HG03469 (cell line): ENCODE measurements around the gene FAP.

ENCODE experiments used
- ATAC-seq: cut with Tn5 transposase; IDR thresholded peaks from one replicate; pipeline ENCODE4 v1.9.1; 2021; ENCODE audit warnings: mild to moderate bottlenecking, moderate library complexity, moderate number of reproducible peaks; ENCODE audit not compliant: unreplicated experiment

Gene FAP

DNA sequence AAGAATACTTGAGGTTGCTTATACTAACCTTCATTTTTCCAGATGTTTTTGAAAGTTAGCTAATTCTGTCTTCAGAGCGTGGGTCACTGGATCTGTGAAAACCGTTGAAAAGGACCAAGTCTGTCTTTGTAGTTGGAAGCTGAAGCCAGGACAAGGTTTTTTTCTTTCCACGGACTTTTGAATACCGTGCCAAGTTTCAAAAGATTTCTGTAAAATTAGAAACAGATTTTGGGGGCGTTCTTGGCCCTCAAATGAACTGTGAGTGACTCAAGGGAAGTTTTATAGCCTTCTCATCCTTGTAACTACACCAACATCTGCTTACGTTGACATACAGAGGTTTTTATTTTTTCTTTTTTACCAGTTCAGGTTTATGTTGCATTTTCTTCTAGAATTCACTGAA, at the start of gene FAP:
TSS of gene FAP (minus strand) at position 152 of the 400 bp plus-strand sequence. CDS start at position 34, 118 bp downstream.
- no peak for ATAC-seq

GRCh38 chr2:162291748-162292147, 48.5 kb upstream of the FAP start:
- ATAC-seq = no peak

GRCh38 chr2:162282765-162283425, 39.6 kb upstream of the FAP start:
- no peak for ATAC-seq

- no peak for ATAC-seq
Observed at GRCh38 chr2:162280654-162281053, 37.4 kb upstream of the FAP start.

- ATAC-seq = no peak
Observed at GRCh38 chr2:162277381-162277780, 34.1 kb upstream of the FAP start.

- ATAC-seq = no peak
Observed at GRCh38 chr2:162267996-162268395, 24.8 kb upstream of the FAP start.

DNA sequence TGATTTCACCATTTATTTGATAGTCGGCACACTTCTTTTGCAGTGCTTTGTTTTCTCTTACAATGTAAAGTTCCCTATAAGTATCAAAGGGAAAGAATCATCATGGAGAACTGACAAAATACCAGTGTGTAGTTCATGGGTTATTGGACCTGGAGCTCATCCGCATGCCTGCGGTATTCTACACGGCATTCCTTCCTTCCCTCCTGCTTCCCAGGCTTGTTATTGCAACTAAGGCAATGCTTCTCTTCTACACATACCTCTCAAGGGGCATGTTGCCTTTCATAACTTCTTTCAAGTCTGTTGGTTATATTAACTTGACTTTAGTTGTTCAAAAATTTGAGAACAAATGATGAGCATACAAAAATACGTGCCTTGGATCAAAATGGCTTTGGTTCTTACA, 24.3 kb upstream of the FAP start:
- no peak for ATAC-seq

DNA sequence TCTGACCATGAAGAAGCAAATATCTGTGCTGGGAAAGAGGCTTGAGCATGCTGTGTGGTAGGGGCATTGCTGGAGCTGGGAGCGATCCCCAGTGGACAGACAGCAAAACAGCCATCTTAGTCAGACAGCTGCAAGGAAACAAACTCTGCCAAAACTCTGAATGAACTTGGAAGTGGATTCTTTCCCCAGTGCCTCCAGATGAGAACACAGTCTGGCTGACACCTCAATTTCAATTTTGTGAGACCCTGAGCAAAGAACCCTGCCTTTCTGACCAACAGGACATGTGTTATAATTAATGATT, 23.2 kb upstream of the FAP start:
- no peak for ATAC-seq

DNA sequence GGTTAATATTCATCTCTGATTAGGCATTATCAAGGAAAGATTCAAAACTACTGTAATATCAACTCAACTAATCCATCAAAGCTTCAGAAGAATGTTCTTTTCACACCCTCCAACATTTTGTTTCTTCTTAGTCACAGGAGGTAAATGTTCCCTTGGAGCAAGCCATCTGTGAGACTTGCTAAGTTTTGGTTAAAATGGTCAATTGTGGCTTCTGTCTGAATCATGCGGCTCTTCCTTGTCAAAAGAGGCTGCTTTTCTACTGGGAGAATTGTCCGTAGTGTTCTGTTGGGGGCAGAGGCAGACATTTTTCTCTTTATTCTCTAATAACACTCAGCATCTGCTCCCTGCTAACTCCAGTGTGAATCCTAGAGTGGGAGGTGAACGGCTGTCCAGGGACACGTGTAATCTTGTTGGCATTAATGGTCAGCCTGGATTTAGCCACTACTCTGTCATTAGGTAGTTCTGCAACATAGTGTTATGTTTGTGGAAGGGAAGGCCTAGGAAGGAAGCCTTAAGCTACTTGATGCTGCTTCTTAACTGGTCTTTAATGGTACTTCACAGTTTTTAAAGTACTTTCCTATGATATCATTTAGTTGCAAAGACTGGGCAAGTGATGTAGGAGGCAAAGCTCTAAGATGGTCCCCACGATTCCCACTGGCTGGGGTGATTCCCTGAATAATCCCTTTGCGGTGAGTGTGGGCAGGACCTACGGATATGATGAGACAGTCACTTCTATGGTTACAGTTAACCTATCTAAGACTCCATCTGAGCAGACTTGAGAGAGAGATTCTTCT, 22.6 kb upstream of the FAP start:
- no peak for ATAC-seq

- ATAC-seq = peak; percentile 48
Observed at GRCh38 chr2:162261032-162261945, 18.0 kb upstream of the FAP start.

DNA sequence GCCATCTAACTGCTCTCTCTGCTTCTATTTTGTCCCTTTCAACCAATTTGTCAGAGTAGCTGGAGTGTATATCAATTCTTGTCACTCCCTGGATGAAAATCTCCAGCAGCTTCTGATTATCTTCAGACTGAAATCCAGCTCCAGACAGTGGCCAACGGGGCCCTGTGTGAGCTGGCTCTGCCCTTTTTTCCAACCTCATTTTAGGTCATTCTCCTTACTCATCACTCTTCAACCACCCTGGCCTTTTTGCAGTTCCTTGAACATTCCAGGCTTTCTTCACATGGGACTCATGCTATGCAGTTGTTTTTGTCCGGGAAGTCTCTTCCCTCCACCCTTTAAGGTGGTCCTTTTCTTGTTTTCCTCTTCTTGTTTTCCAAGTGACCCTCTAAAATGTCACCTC, 15.4 kb upstream of the FAP start:
- no peak for ATAC-seq

DNA sequence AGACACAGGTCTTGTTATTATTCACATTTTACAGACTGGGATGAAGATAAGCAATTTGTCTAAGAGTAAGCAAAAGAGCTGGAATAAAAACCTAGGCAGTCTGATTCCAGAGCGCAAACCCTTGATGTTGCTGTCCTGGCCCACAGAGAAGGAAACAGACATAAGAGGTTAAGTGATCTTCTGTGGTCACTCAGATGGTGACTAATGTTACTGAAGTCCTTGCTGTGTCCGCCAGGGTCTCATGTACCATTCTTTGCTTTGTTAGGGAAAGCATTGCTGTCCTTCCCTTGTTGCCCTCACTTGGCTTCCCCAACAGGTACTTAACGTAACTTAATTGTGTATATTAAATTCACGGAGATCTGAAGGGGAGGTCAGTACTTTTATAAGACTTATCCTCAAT, 14.9 kb upstream of the FAP start:
- ATAC-seq = no peak

GRCh38 chr2:162257425-162257824, 14.2 kb upstream of the FAP start:
- no peak for ATAC-seq

- no peak for ATAC-seq
Observed at GRCh38 chr2:162256591-162256991, 13.3 kb upstream of the FAP start.

DNA sequence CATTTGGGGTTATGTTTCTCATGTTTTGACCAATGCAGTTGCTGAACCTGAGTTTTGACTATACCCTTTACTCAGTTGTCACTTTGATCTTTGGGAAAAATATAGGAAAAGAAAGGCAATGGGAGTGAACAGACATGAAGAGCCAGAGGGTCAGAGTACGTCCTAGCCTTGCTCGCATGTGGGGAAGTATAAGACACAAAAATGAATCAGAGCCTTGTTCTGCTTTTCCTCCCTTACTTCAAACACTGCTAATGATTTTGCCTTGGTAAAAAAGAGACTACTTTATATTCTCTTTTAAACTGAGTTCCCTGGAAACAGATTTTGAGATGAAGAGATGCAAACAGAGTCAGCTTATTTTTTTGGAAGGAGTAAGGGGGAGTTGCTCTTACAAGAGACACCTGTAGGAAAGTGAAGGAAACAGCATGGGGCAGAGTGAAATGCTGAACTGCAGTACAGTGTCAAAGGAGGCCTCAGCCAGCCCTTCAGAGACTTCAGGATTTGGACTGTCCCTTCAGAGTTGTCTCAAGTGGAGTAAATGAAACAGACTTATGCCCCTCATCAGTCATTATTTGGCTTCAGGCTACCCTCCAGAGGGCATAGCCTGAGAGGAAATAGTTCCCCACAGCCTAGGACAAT, 11.1 kb upstream of the FAP start:
- ATAC-seq = no peak

GRCh38 chr2:162253435-162253834, 10.2 kb upstream of the FAP start:
- no peak for ATAC-seq

- no peak for ATAC-seq
Observed at GRCh38 chr2:162252153-162252552, 8.9 kb upstream of the FAP start.

- no peak for ATAC-seq
Observed at GRCh38 chr2:162245781-162246180, 2.5 kb upstream of the FAP start.

- ATAC-seq = no peak
Observed at GRCh38 chr2:162245061-162245460, 1.8 kb upstream of the FAP start.

DNA sequence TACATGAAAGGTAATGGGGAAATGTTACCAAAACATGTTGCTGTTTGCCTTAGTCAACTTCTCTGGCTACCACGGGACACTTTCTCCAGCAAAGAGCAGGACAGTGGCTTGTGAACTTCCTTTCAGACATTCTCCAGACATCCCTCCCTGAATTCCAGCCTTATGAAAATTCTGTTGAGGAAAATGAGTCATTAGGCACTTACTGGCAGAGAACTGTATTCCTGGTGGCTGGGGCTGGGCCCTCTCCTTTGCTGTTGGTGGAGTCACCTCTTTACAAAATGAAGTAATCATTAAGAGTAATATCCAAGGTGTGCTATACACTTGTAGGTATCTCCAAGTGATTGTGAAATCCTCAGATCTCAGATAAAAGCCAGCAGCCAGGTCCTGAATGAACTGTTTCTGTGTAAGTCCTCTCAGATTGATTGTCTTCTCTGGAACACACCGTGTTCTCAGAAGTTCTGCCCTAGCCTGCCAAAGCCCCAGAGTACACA, 1.3 kb upstream of the FAP start:
- no peak for ATAC-seq

- no peak for ATAC-seq
Observed at GRCh38 chr2:162243715-162244114, 470 bp upstream of the FAP start.
